GM19035 (cell line): ENCODE results near the gene PCBP3.

ENCODE experiments used
- ATAC-seq: cut with Tn5 transposase; IDR thresholded peaks from one replicate; pipeline ENCODE4 v1.9.1; 2021; ENCODE audit not compliant: unreplicated experiment

The PCBP3 gene

GRCh38 chr21:45986316-45987051 is 343.0 kb downstream of the PCBP3 start:
- no peak for ATAC-seq

DNA sequence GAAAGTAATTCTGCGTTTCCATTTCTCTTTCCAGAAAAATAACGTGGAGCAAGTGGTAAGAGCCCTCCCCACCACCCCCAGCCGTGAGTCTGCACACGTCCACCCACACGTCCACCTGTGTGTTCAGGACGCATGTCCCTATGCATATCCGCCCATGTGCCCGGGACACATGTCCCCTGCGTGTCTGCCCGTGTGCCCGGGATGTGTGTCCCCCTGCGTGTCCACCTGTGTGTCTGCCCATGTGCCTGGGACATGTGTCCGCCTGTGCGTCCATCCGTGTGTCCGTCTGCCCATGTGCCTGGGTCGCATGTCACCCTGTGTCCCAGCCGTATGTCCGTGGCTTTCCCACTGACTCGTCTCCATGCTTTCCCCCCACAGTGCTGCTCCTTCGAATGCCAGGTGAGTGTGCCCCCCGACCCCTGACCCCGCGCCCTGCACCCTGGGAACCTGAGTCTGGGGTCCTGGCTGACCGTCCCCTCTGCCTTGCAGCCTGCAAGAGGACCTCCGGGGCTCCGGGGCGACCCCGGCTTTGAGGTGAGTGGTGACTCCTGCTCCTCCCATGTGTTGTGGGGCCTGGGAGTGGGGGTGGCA is 343.7 kb downstream of the PCBP3 start:
- ATAC-seq: no peak

GRCh38 chr21:45988366-45989347 is 345.1 kb downstream of the PCBP3 start:
- no peak for ATAC-seq

- no peak for ATAC-seq
These were observed 346.0 kb downstream of the PCBP3 start for GRCh38 chr21:45989355-45990048.

DNA sequence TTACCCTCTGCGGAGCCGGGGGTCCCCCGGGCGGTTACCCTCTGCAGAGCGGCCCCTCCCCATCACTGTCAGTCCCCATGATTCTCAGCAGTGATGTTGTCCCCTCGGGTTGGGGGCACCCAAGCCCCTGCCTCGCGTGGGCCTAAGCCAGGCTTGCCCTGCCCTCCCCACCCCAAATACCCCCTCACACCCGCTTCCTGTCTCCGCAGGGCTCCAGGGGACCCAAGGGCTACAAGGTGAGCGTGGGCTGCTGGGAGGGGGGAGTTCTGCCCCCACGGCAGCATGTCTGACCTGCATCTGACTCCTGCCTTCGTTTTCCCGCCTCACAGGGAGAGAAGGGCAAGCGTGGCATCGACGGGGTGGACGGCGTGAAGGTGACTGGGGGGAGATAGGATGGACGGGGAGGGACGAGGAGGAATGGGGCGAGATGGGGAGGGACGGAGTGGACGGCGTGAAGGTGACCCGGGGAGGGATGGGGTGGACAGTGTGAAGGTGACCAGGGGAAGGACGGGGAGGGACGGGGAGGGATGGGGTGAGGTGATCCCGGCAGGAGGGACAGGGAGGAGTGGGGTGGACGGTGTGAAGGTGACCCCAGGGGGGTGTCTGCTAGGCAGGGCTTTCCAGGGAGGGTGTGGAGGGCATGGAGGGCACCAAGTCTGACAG is 346.7 kb downstream of the PCBP3 start:
- no peak for ATAC-seq

GRCh38 chr21:45990741-45991605 is 347.4 kb downstream of the PCBP3 start:
- no peak for ATAC-seq

DNA sequence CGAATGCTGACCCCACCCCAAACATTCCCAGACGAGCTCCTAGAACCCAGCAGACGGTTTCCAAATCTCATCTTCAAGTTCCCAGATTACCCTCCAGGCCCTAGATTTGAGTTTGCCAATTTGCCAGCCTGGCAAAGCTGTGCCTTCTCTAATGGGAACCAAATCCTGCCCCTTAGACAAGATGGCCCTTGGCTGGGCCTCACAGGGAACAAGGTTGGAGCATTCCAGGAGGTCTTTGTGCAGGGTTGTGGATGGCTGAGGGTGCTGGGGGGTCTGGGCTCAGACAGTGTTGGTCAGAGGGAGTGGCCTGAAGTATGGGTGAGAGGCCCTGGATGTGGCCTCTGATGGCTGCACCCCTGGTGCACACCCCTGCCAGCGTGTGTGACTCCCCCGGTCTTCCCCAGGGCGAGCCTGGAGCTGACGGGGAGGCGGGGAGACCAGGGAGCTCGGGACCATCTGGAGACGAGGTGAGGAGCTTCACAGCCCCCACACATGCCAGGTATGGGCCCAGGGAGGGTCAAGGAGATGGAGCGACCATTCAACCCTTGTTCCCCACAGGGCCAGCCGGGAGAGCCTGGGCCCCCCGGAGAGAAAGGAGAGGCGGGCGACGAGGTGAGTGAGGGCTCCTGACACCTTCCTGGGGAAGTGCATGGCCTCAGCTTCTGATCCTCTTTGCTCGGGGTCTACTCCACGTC is 348.2 kb downstream of the PCBP3 start:
- no peak for ATAC-seq
